Loucy (cell line): Measurements from ENCODE around the gene ITCH.

Experiments
- CTCF ChIP-seq: fragments of 200-600 bp; sonication (generic); conservative IDR thresholded peaks from 2 replicates; pipeline ENCODE4 v1.5.1; 2014; ENCODE audit warnings: mild to moderate bottlenecking, antibody characterized with exemption, low read length
- EZH2phosphoT487 ChIP-seq: fragments of 200-600 bp; IDR thresholded peaks from 2 replicates; pipeline ENCODE4 v1.6.1; 2018; ENCODE audit warnings: antibody characterized with exemption, mild to moderate bottlenecking, moderate library complexity, borderline replicate concordance

- TF ChIP-seq CTCF (no peak), EZH2phosphoT487 (no peak)
Observed at GRCh38 chr20:34333786-34334185, 29.3 kb upstream of the ITCH start.
